GM12864 (cell line): ENCODE measurements around the gene IL7R.

Experiments
- DNase-seq: peaks from one replicate; pipeline ENCODE4 v3.0.0-alpha.2; 2011; ENCODE audit warnings: low read depth
- H3K4me3 ChIP-seq: 2 replicates; pipeline ENCODE4 v1.5.1; 2011; ENCODE audit warnings: mild to moderate bottlenecking, low read depth, low read length, control low read depth
- CTCF ChIP-seq: IDR thresholded peaks from 2 replicates; pipeline ENCODE4 v1.5.1; 2011; ENCODE audit warnings: low read depth, mild to moderate bottlenecking, moderate library complexity, low read length, control low read depth, inconsistent platforms; ENCODE audit errors: missing control alignments

The IL7R gene

GRCh38 chr5:35859101-35859661 lies 2.5 kb downstream of the IL7R start:
- no peak for DNase-seq
- no peak overlapping the region for H3K4me3 ChIP-seq
- TF ChIP-seq CTCF = no peak

GRCh38 chr5:35860686-35861085 lies 4.0 kb downstream of the IL7R start:
- no peak for TF ChIP-seq CTCF

GRCh38 chr5:35861718-35862117 lies 5.0 kb downstream of the IL7R start:
- DNase-seq = no peak
- TF ChIP-seq CTCF = no peak

More at GRCh38 chr5:35860686-35861085, 4.0 kb downstream of the IL7R start:
- no peak for DNase-seq
- H3K4me3 ChIP-seq = no peak overlapping the region

GRCh38 chr5:35862126-35862525 lies 5.4 kb downstream of the IL7R start:
- no peak overlapping the region for H3K4me3 ChIP-seq
- DNase-seq = no peak
- no peak for TF ChIP-seq CTCF

More at GRCh38 chr5:35861718-35862117, 5.0 kb downstream of the IL7R start:
- H3K4me3 ChIP-seq = no peak overlapping the region

- no peak overlapping the region for H3K4me3 ChIP-seq
- no peak for DNase-seq
- TF ChIP-seq CTCF = no peak
Measured at GRCh38 chr5:35863159-35863558, 6.5 kb downstream of the IL7R start.

GRCh38 chr5:35867998-35868397 lies 11.3 kb downstream of the IL7R start:
- no peak for DNase-seq
- TF ChIP-seq CTCF = no peak
- no peak overlapping the region for H3K4me3 ChIP-seq

- DNase-seq = no peak
- H3K4me3 ChIP-seq = no peak overlapping the region
- TF ChIP-seq CTCF = no peak
Measured at GRCh38 chr5:35869685-35870277, 13.1 kb downstream of the IL7R start.
